AG10803 (cell line): ENCODE results near the gene ADGRB3.

Experiments
- DNase-seq: peaks from one replicate; pipeline ENCODE4 v3.0.0; 2010; ENCODE audit warnings: low read depth
- H3K4me3 ChIP-seq: 2 replicates; pipeline ENCODE4 v1.5.1; 2011; ENCODE audit warnings: mild to moderate bottlenecking, low read length, control low read depth
- TF ChIP-seq, protein P1 (sequence below): conservative IDR thresholded peaks from 2 replicates; pipeline ENCODE4 v1.5.1; 2011; ENCODE audit warnings: mild to moderate bottlenecking, low read length, control low read depth, inconsistent platforms

ADGRB3 gene

DNA sequence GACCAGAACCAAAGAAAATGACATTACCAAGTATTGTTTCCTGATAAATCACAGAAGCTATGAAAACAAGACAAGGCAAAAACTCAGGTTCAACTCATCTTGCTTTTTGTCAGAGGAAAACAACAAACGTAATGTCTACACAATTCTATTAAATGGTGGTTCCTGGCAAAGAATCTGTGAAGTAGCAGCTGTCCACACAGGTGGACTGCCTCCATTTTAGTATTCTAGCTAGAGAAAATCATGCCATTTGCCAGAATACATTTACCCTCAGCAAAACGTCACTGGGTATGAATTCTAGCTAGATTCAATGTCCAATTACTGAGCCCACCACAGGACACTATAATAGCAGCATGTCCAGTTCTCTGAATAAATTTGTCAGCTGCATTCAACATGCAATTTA, 125.4 kb downstream of the ADGRB3 start:
- H3K4me3 ChIP-seq, result no peak overlapping the region
- DNase-seq, result no peak
- TF ChIP-seq, protein P1, sequence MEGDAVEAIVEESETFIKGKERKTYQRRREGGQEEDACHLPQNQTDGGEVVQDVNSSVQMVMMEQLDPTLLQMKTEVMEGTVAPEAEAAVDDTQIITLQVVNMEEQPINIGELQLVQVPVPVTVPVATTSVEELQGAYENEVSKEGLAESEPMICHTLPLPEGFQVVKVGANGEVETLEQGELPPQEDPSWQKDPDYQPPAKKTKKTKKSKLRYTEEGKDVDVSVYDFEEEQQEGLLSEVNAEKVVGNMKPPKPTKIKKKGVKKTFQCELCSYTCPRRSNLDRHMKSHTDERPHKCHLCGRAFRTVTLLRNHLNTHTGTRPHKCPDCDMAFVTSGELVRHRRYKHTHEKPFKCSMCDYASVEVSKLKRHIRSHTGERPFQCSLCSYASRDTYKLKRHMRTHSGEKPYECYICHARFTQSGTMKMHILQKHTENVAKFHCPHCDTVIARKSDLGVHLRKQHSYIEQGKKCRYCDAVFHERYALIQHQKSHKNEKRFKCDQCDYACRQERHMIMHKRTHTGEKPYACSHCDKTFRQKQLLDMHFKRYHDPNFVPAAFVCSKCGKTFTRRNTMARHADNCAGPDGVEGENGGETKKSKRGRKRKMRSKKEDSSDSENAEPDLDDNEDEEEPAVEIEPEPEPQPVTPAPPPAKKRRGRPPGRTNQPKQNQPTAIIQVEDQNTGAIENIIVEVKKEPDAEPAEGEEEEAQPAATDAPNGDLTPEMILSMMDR, result no peak

GRCh38 chr6:68760941-68761676, 126.0 kb downstream of the ADGRB3 start:
- DNase-seq, result no peak
- TF ChIP-seq, protein P1, result no peak
- H3K4me3 ChIP-seq, result no peak overlapping the region

- TF ChIP-seq, protein P1, result no peak
- DNase-seq, result no peak
- no peak overlapping the region for H3K4me3 ChIP-seq
Observed at GRCh38 chr6:68761985-68762384, 126.9 kb downstream of the ADGRB3 start.

DNA sequence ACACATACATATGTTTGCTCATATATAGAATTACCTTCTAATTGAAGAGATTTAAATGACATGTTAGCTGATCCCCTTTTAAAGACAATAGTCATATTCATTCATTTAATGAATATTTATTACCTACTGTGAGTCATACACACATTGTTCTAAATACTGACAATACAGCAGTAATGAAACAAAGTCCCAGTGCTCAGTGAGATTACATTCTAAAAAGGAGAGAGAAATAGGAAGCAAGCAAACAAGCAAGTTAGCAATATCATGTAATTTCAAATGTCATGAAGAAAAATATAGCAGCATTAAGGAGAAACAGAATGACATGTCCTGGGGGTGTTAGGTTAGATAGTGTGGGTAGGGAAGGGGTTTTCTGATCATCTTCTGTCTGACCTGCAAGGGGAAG, 136.3 kb downstream of the ADGRB3 start:
- DNase-seq, result no peak
- TF ChIP-seq, protein P1, result no peak

DNA sequence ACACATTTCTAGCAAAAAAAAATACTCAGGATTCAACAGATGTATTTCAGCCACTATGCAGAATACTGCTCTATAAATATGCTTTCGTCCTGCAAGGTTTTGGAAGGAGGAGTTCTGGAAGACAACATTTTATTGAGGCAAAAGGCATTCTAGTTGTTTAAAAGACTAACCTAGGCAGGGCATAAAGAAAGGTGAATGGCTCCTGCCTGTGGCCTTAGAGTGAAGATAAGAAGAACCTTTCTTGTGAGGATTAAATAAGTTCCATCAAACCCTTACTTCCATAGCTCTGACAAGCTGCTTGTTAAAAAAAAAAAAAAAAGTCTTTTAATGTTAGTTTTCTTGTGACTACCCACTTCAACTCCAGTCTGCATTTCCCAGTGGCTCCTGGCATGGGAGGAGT, 139.8 kb downstream of the ADGRB3 start:
- TF ChIP-seq, protein P1, result no peak
- no peak for DNase-seq

More for the DNA sequence above, 136.3 kb downstream of the ADGRB3 start:
- no peak overlapping the region for H3K4me3 ChIP-seq

DNA sequence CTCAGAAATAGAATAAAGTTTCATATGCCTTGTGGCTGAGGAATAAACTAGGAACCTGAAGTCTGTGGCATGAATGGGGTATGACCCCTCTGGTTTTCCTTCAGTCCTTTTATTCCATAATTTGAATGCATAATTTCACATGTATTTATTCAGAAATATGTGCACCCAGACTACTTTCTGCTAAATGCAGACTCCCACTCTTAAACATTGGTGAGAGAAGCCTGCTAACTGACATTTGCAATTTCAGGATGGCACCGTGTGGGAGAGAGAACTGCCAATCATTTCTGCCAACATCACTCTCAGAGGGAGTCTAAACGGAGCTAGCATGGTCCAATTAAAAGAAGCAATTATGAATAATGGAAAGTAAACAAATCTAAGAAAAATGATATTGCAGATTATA, 141.3 kb downstream of the ADGRB3 start:
- TF ChIP-seq, protein P1, result no peak
- no peak overlapping the region for H3K4me3 ChIP-seq
- DNase-seq, result no peak

More for the DNA sequence above, 139.8 kb downstream of the ADGRB3 start:
- H3K4me3 ChIP-seq, result no peak overlapping the region

DNA sequence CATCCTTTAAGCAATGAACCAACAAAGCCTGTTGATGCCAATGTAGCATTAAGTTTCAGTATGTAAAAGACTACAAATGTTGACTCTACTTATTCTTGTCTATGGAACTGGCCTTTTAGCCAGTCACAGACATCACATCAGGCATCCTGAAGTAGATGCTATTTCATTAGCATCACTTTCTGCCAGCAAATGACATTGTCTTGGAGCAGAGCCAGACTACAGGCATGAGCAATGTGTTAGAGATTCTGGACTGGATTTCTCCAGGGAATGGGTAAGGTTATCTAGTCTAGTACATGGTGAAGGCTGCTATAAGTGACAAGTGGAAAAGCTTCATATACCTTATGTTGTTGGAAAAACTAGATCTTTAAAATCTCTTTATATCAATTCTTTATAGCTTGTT, 142.9 kb downstream of the ADGRB3 start:
- no peak overlapping the region for H3K4me3 ChIP-seq
- TF ChIP-seq, protein P1, result no peak
- peak; percentile 11 for DNase-seq
